GM23248 (cell line): ENCODE data around the gene PTPRN2.

ENCODE experiments used
- EZH2 ChIP-seq: fragments of 200-600 bp; sonication (generic); IDR thresholded peaks from 2 replicates; pipeline ENCODE4 v1.6.1; 2018; ENCODE audit warnings: antibody characterized with exemption, mild to moderate bottlenecking; ENCODE audit not compliant: insufficient read depth, poor library complexity, severe bottlenecking
- EZH2phosphoT487 ChIP-seq: fragments of 200-600 bp; sonication (generic); IDR thresholded peaks from 2 replicates; pipeline ENCODE4 v1.6.1; 2018; ENCODE audit warnings: antibody characterized with exemption, moderate library complexity, mild to moderate bottlenecking, low read depth; ENCODE audit not compliant: insufficient read depth

DNA sequence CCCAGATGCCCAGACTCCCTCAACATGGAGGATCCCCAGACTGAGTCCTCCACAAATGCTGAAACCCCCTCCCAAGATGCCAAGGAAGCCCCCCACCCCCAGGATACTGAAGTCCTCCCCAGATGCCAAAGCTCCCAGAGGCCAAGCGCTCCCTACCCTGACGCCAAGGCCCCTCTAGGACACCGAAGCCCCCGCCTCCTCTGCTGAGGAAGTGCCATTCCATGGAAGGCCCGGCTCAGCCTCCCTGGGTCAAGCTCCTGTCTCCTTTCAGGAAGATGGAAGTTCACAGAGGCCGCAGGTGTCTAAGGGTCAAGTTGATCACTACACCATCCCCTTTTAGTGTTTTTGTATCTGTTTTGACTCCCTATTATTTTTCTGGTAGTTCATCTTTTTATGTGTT is 644.1 kb downstream of the PTPRN2 start:
- no peak for TF ChIP-seq EZH2
- no peak for TF ChIP-seq EZH2phosphoT487
